ENCODE data around the gene PYGB.

PYGB gene

GRCh38 chr20:25216199-25216945 is 31.5 kb upstream of the PYGB start:
- TF ChIP-seq ZFX (IDR thresholded peaks at IDR 0.05; ENCODE audit: borderline replicate concordance), result no peak
- TF ChIP-seq, protein P1, sequence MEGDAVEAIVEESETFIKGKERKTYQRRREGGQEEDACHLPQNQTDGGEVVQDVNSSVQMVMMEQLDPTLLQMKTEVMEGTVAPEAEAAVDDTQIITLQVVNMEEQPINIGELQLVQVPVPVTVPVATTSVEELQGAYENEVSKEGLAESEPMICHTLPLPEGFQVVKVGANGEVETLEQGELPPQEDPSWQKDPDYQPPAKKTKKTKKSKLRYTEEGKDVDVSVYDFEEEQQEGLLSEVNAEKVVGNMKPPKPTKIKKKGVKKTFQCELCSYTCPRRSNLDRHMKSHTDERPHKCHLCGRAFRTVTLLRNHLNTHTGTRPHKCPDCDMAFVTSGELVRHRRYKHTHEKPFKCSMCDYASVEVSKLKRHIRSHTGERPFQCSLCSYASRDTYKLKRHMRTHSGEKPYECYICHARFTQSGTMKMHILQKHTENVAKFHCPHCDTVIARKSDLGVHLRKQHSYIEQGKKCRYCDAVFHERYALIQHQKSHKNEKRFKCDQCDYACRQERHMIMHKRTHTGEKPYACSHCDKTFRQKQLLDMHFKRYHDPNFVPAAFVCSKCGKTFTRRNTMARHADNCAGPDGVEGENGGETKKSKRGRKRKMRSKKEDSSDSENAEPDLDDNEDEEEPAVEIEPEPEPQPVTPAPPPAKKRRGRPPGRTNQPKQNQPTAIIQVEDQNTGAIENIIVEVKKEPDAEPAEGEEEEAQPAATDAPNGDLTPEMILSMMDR (IDR thresholded peaks at IDR 0.05), result no peak
- H3K27ac ChIP-seq, result no peak overlapping the region

DNA sequence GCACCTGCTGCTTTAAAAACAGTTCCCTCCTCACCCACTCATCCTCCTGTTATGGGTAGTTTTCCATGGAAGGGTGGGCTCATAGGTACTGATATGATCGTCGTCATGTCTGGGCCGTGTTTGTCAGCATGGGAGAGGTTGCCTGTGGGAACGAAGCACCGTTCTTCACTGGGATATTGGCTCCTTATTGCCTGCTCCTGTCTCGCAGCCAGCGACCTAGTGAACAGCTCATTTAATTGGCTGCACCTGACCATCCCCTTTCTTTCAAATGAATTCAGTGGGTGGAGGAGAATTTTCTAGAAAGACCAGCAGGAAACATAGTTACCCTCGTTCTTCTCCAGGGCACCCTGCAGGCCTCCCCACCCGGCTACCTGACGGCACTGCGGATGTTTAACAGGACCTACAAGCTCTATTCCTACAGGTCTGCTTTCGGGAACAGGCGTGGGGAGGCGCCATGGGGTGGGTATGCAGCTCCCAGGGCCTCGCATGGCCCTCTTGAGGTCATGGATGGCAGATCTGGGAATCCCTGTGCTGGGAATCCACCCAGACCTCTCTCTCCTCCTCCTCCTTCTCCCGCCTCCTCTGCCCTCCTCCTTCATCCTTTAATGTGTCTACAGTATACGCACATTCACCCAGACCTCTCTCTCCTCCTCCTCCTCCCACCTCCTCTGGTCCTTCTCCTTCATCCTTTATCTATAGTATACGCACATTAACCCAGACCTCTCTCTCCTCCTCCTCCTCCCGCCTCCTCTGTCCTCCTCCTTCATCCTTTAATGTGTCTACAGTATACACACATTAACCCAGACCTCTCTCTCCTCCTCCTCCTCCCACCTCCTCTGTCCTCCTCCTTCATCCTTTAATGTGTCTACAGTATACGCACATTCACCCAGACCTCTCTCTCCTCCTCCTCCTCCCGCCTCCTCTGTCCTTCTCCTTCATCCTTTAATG is 30.4 kb upstream of the PYGB start:
- no peak for TF ChIP-seq ZFX (IDR thresholded peaks at IDR 0.05; ENCODE audit: borderline replicate concordance)
- TF ChIP-seq, protein P1 (IDR thresholded peaks at IDR 0.05), result no peak
- no peak overlapping the region for H3K27ac ChIP-seq

DNA sequence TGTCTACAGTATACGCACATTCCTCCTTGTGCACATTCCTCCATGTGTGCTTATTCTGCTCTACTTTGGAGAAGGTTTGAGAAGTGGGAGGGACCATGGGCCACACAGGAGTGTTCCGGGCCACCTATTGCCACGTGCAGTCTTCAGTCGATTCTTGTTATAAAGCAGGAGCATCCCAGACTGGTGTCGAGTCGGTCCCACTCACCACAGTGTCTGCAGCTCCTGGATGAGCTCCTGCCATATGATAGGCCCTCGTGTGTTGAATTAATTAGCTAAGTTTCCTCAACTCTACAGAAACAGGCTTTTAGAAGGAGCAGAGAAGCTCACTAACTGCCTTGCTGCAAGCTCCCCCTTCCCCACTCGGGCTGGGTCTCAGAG is 29.8 kb upstream of the PYGB start:
- no peak overlapping the region for H3K27ac ChIP-seq
- TF ChIP-seq, protein P1 (IDR thresholded peaks at IDR 0.05), result no peak
- TF ChIP-seq ZFX (IDR thresholded peaks at IDR 0.05; ENCODE audit: borderline replicate concordance), result no peak

DNA sequence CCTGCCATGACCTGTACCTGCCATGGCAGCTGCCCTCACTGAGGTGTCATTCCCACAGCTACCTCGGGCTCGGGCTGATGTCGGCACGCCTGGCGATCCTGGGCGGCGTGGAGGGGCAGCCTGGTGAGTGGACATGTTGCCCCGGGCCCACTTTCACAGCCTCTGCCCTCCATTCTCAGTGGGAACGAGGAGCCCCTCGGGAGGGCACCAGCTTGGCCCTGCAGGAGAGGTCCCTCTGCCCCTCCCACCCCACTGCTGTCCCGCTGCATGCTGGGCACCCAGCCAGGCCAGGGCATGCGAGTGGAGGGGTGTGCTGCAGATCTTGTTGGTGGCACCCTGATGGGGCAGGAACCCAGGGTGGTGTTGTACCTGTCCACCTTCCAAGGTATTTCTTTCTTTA is 29.4 kb upstream of the PYGB start:
- no peak for TF ChIP-seq ZFX (IDR thresholded peaks at IDR 0.05; ENCODE audit: borderline replicate concordance)
- TF ChIP-seq, protein P1 (IDR thresholded peaks at IDR 0.05), result no peak
- no peak overlapping the region for H3K27ac ChIP-seq

GRCh38 chr20:25219365-25219764 is 28.5 kb upstream of the PYGB start:
- TF ChIP-seq, protein P1 (IDR thresholded peaks at IDR 0.05), result no peak
- TF ChIP-seq ZFX (IDR thresholded peaks at IDR 0.05; ENCODE audit: borderline replicate concordance), result no peak
- H3K27ac ChIP-seq, result no peak overlapping the region

- H3K27ac ChIP-seq, result no peak overlapping the region
- no peak for TF ChIP-seq ZFX (IDR thresholded peaks at IDR 0.05; ENCODE audit: borderline replicate concordance)
- TF ChIP-seq, protein P1 (IDR thresholded peaks at IDR 0.05), result peak; percentile 23; the same call in 1 of the 2 replicates
Observed at GRCh38 chr20:25220021-25220730, 27.7 kb upstream of the PYGB start.

Data from 22Rv1 (cell line).